Colonic mucosa (tissue), 4 donors: ENCODE results near the gene TMCO5A. TPM values are rescaled to one million over a fixed set of nuclear protein-coding genes. Genes with fewer than 3 reads are reported as not detected.

Experiments used
- DNase-seq: peaks from one replicate; pipeline ENCODE4 v3.0.0-alpha.2; 2020
- H3K27ac ChIP-seq: fragments of 200-600 bp; one replicate; pipeline ENCODE4 v1.8.0; 2021
- H3K27me3 ChIP-seq: fragments of 200-600 bp; one replicate; pipeline ENCODE4 v1.8.0; 2021
- H3K36me3 ChIP-seq: fragments of 200-600 bp; one replicate; pipeline ENCODE4 v1.8.0; 2021
- H3K4me1 ChIP-seq: fragments of 200-600 bp; one replicate; pipeline ENCODE4 v1.8.0; 2021; ENCODE audit warnings: mild to moderate bottlenecking
- H3K4me3 ChIP-seq: fragments of 200-600 bp; one replicate; pipeline ENCODE4 v1.8.0; 2021
- H3K9ac ChIP-seq, 2 donors: one replicate each; pipeline ENCODE4 v1.7.0; 2013; ENCODE audit warnings: control low read depth in 2 of 2, low read depth in 2 of 2, low read length in 2 of 2
- H3K9me3 ChIP-seq: fragments of 200-600 bp; one replicate; pipeline ENCODE4 v1.8.0; 2021
- intact Hi-C: fragments of 100-400 bp; cut with DNase I; formaldehyde crosslinking; loops from one replicate; pipeline ENCODE4 v1.14.1; 2022
- total RNA-seq, 2 donors: library from RNA; stranded (reverse); fragmentation: NEBNext Ultra II Directional in 1 of 2; extraction: Animal tissue kit (Norgen Biotek cat#: 25700) in 1 of 2; gene quantifications; one replicate each; pipeline ENCODE4 v1.2.1, GENCODE V29; 2021
- TF ChIP-seq, protein P1 (sequence below): fragments of 200-600 bp; IDR thresholded peaks from one replicate; pipeline ENCODE4 v1.8.0; 2022; ENCODE audit warnings: antibody characterized with exemption, mild to moderate bottlenecking
- donor health status: healthy.
- donor health status: DM: no; HTN: no; CAD: no.
- donor health status: DM: no; HTN: no; CAD: no.

Gene TMCO5A
- total RNA-seq, 2 donors from 2014 or later: not detected

DNA sequence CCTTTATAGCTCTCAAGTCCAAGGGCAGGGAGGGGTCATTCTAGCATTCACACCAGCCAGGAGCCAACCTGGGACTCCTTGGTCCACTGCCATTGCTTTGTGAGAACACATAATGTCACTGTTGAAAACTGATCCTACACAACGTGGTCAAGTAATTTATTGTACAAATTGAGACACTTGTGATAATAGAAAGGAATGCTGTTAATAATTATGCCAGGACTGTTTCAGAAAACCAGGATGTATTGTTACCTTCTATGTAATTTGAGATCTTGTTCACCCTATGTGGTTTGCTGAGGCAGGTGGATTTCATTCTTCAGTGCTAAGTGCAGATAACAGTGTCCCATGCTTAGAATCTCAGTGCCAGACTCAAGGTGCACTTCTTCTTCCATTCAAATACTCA, 33.3 kb downstream of the TMCO5A start:
- intact Hi-C loops: no loop called here
- no peak overlapping the region for H3K4me3 ChIP-seq
- H3K9me3 ChIP-seq: no peaks in the 10 kb centered on the region
- H3K27ac ChIP-seq: no peak overlapping the region
- no peaks in the 10 kb centered on the region for H3K4me1 ChIP-seq
- no peaks in the 10 kb centered on the region for H3K36me3 ChIP-seq
- TF ChIP-seq, protein P1, sequence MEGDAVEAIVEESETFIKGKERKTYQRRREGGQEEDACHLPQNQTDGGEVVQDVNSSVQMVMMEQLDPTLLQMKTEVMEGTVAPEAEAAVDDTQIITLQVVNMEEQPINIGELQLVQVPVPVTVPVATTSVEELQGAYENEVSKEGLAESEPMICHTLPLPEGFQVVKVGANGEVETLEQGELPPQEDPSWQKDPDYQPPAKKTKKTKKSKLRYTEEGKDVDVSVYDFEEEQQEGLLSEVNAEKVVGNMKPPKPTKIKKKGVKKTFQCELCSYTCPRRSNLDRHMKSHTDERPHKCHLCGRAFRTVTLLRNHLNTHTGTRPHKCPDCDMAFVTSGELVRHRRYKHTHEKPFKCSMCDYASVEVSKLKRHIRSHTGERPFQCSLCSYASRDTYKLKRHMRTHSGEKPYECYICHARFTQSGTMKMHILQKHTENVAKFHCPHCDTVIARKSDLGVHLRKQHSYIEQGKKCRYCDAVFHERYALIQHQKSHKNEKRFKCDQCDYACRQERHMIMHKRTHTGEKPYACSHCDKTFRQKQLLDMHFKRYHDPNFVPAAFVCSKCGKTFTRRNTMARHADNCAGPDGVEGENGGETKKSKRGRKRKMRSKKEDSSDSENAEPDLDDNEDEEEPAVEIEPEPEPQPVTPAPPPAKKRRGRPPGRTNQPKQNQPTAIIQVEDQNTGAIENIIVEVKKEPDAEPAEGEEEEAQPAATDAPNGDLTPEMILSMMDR: no peak
- no peaks in the 10 kb centered on the region for H3K27me3 ChIP-seq
- DNase-seq: no peak
- no peak overlapping the region for H3K9ac ChIP-seq

GRCh38 chr15:37973856-37974255, 39.4 kb downstream of the TMCO5A start:
- no peaks in the 10 kb centered on the region for H3K36me3 ChIP-seq
- TF ChIP-seq, protein P1: no peak
- H3K9me3 ChIP-seq: no peaks in the 10 kb centered on the region
- no peak overlapping the region for H3K4me3 ChIP-seq
- intact Hi-C loops: no loop called here
- no peaks in the 10 kb centered on the region for H3K4me1 ChIP-seq
- no peak for DNase-seq
- H3K27ac ChIP-seq: no peak overlapping the region
- no peaks in the 10 kb centered on the region for H3K27me3 ChIP-seq
- H3K9ac ChIP-seq: no peak overlapping the region

GRCh38 chr15:37978231-37978630, 43.8 kb downstream of the TMCO5A start:
- no peaks in the 10 kb centered on the region for H3K4me1 ChIP-seq

GRCh38 chr15:37979671-37980409, 45.4 kb downstream of the TMCO5A start:
- H3K4me3 ChIP-seq: no peak overlapping the region
- TF ChIP-seq, protein P1: no peak
- no peaks in the 10 kb centered on the region for H3K36me3 ChIP-seq
- no peak overlapping the region for H3K9ac ChIP-seq
- intact Hi-C loops: no loop called here
- no peaks in the 10 kb centered on the region for H3K27me3 ChIP-seq
- H3K4me1 ChIP-seq: no peaks in the 10 kb centered on the region
- H3K27ac ChIP-seq: no peak overlapping the region
- DNase-seq: no peak
- H3K9me3 ChIP-seq: no peaks in the 10 kb centered on the region

More at GRCh38 chr15:37978231-37978630, 43.8 kb downstream of the TMCO5A start:
- Histone ChIP-seq H3K27ac (no peak overlapping the region), H3K4me3 (no peak overlapping the region), H3K27me3 (no peaks in the 10 kb centered on the region), H3K36me3 (no peaks in the 10 kb centered on the region), H3K9ac (no peak overlapping the region), H3K9me3 (no peaks in the 10 kb centered on the region)
- intact Hi-C loops: no loop called here
- DNase-seq: no peak
- TF ChIP-seq, protein P1: no peak

DNA sequence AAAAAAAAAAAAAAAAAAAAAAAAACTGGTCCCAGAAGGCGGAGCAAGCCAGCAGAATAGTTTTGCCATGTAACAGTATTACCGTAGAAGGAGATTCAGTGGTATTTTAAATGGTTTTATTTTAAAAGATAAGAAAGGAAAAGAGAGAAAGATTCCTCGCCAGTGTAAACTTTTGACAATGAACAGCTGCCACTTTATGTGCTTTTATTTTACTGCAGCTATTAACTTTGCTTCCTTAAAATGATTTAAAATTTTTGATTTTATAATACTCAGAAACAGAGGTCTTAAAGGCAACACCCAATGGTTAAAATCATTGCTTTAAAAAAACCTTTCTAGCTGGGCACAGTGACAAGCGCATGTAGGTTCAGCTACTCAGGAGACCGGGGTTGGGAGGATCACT, 46.8 kb downstream of the TMCO5A start:
- intact Hi-C loops: no loop called here
- Histone ChIP-seq H3K9ac (no peak overlapping the region), H3K27me3 (no peaks in the 10 kb centered on the region)

More for the DNA sequence above, 46.8 kb downstream of the TMCO5A start:
- no peak for DNase-seq
- H3K36me3 ChIP-seq: no peaks in the 10 kb centered on the region
- no peak overlapping the region for H3K4me3 ChIP-seq
- no peaks in the 10 kb centered on the region for H3K9me3 ChIP-seq
- TF ChIP-seq, protein P1: no peak
- no peaks in the 10 kb centered on the region for H3K4me1 ChIP-seq
- no peak overlapping the region for H3K27ac ChIP-seq
